Transverse colon (tissue), 4 donors: ENCODE measurements around the gene RRAGD. TPM values are rescaled to one million over a fixed set of nuclear protein-coding genes. Genes with fewer than 3 reads are reported as not detected.

Experiments
- DNase-seq: peaks from one replicate; pipeline ENCODE4 v3.0.0-alpha.2; 2019
- H3K27ac ChIP-seq, 4 donors: fragments of 200-600 bp; sonication (generic); 2 replicates each; pipeline ENCODE4 v1.5.1; 2016 to 2018; ENCODE audit warnings: inconsistent platforms in 4 of 4
- H3K27me3 ChIP-seq: fragments of 200-600 bp; sonication (generic); 2 replicates; pipeline ENCODE4 v1.5.1; 2017; ENCODE audit warnings: inconsistent platforms
- H3K36me3 ChIP-seq, 4 donors: fragments of 200-600 bp; sonication (generic); 2 replicates each; pipeline ENCODE4 v1.5.1; 2017 to 2019; ENCODE audit warnings: inconsistent platforms in 4 of 4
- H3K4me1 ChIP-seq, 4 donors: fragments of 200-600 bp; sonication (generic); 2 replicates each; pipeline ENCODE4 v1.5.1; 2017 to 2020; ENCODE audit warnings: inconsistent platforms in 4 of 4
- H3K4me3 ChIP-seq, 4 donors: fragments of 200-600 bp; sonication (generic); 1 replicate in 1 of 4; 2 replicates in 3 of 4; pipeline versions ENCODE4 v1.5.1 to v1.6.1; 2017 to 2019; ENCODE audit warnings: inconsistent platforms in 4 of 4
- H3K9me3 ChIP-seq, 2 donors: fragments of 200-600 bp; sonication (generic); 2 replicates each; pipeline ENCODE4 v1.5.1; 2017 to 2019; ENCODE audit warnings: inconsistent platforms in 2 of 2
- EP300 ChIP-seq: sonication (generic); formaldehyde crosslinking; IDR thresholded peaks from one replicate; pipeline ENCODE4 v1.6.1; 2017; ENCODE audit warnings: antibody characterized with exemption, low read depth
- POLR2A ChIP-seq: fragments of 450-650 bp; IDR thresholded peaks from one replicate; pipeline ENCODE4 v1.6.1; 2016; ENCODE audit warnings: antibody characterized with exemption, mild to moderate bottlenecking, moderate library complexity
- POLR2AphosphoS5 ChIP-seq, 3 donors: sonication (generic); formaldehyde crosslinking; IDR thresholded peaks; one replicate each; pipeline ENCODE4 v1.6.1; 2016; ENCODE audit warnings: antibody characterized with exemption in 3 of 3
- WGBS, 2 donors: methylation state at CpG; one replicate each; pipeline ENCODE4 v1.1.5; 2018; ENCODE audit warnings: low coverage in 1 of 2; 5-methylcytosine and 5-hydroxymethylcytosine counted together
- in situ Hi-C, 4 donors: fragments of 200-750 bp; cut with MboI; loops; one replicate each; pipeline versions ENCODE4 v1.15.0 to v1.15.1; 2017; ENCODE audit warnings: low sequenced_read_pairs in 3 of 4, low pct_ligation_motif_present in 1 of 4, low pct_unique_long_range_greater_than_20kb in 1 of 4
- intact Hi-C: fragments of 100-400 bp; cut with DNase I; formaldehyde crosslinking; loops from one replicate; pipeline ENCODE4 v1.15.1; 2023; ENCODE audit warnings: low total_unique reads
- total RNA-seq, 4 donors: library from RNA; depleted of rRNA; stranded (reverse); fragments of >200 nt; gene quantifications; one replicate each; pipeline ENCODE4 v1.1.0, GENCODE V29; 2016
- TF ChIP-seq, protein P1 (sequence below), 5 experiments: fragments of 200-600 bp in 3 of 5; fragments of 450-650 bp in 2 of 5; sonication (generic) in 3 of 5; IDR thresholded peaks; 1 replicate in 2 of 5; 2 replicates in 3 of 5; pipeline ENCODE4 v1.5.1; 2016 to 2017; ENCODE audit warnings: antibody characterized with exemption in 5 of 5, inconsistent platforms in 3 of 5, mild to moderate bottlenecking in 2 of 5, moderate library complexity in 1 of 5

RRAGD gene
- total RNA-seq, 4 donors from 2014 or later: 0.80 to 7.0 (median 2.2) TPM

DNA sequence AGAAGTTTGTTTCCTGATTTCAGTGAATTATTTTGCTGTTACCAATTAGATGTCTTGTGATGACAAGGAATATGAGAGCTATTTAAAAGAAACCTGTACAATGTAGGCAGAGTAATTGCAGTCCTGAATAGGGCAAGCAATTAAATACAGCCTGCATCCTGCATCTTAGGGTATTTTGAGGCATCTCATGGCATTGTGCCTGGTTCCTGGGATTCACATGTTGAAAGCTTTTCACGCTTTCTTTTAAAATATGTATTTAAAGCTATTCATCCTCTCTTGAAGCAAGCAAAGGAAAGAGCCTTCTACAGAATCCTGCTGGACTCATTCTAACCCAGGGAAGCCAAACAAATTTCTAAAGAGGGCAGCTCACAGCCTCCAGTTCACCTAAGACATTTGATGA lies 4.7 kb upstream of the RRAGD start:
- in situ Hi-C loops: no loop called here
- H3K9me3 ChIP-seq: no peaks in the 10 kb centered on the region
- no peak overlapping the region for H3K27ac ChIP-seq
- H3K4me3 ChIP-seq: no peak overlapping the region
- DNase-seq: no peak
- H3K4me1 ChIP-seq: peaks cover 8 to 13% (median 10%) of the 10 kb centered on the region in 4 donors
- H3K36me3 ChIP-seq: no peaks in the 10 kb centered on the region
- 71 to 96% methylated on average over 1 of the region's 1 CpG for WGBS, 2 donors
- TF ChIP-seq EP300 (no peak), POLR2A (no peak), POLR2AphosphoS5 (IDR thresholded peaks at IDR 0.05) (no peak)
- TF ChIP-seq, protein P1, sequence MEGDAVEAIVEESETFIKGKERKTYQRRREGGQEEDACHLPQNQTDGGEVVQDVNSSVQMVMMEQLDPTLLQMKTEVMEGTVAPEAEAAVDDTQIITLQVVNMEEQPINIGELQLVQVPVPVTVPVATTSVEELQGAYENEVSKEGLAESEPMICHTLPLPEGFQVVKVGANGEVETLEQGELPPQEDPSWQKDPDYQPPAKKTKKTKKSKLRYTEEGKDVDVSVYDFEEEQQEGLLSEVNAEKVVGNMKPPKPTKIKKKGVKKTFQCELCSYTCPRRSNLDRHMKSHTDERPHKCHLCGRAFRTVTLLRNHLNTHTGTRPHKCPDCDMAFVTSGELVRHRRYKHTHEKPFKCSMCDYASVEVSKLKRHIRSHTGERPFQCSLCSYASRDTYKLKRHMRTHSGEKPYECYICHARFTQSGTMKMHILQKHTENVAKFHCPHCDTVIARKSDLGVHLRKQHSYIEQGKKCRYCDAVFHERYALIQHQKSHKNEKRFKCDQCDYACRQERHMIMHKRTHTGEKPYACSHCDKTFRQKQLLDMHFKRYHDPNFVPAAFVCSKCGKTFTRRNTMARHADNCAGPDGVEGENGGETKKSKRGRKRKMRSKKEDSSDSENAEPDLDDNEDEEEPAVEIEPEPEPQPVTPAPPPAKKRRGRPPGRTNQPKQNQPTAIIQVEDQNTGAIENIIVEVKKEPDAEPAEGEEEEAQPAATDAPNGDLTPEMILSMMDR (IDR thresholded peaks at IDR 0.05): no peak
- intact Hi-C loops: no loop called here
- H3K27me3 ChIP-seq: peaks cover 30% of the 10 kb centered on the region

DNA sequence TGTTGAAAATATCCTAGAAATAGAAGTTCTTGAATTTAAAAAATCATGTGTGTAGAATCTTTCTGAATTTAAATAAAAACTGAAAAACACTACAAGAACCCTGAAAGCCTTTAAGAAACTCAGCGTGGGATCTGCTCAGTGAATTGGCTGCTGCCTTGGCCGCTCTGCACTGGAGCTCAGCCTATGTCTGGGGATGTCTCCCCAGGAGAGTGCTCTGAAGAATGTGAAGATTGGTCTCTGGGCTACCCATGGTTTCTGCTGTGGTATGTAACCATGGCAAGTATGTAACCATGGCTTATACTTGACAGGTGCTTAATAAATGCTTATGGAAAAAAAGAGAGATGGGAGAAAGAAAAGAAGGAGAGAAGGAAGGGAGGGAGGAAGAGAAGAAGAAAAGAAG lies 3.1 kb upstream of the RRAGD start:
- no peaks in the 10 kb centered on the region for H3K9me3 ChIP-seq
- no peak for DNase-seq
- H3K27me3 ChIP-seq: peaks cover 47% of the 10 kb centered on the region
- H3K27ac ChIP-seq: no peak overlapping the region
- H3K36me3 ChIP-seq: no peaks in the 10 kb centered on the region
- no peak overlapping the region for H3K4me3 ChIP-seq
- intact Hi-C loops: no loop called here
- in situ Hi-C loops: no loop called here
- peaks cover 8 to 25% (median 18%) of the 10 kb centered on the region in 4 donors for H3K4me1 ChIP-seq
- 96 to 100% methylated on average over 2 of the region's 2 CpGs for WGBS, 2 donors
- TF ChIP-seq POLR2A (no peak), EP300 (no peak), POLR2AphosphoS5 (IDR thresholded peaks at IDR 0.05) (no peak)
- TF ChIP-seq, protein P1 (IDR thresholded peaks at IDR 0.05): no peak

DNA sequence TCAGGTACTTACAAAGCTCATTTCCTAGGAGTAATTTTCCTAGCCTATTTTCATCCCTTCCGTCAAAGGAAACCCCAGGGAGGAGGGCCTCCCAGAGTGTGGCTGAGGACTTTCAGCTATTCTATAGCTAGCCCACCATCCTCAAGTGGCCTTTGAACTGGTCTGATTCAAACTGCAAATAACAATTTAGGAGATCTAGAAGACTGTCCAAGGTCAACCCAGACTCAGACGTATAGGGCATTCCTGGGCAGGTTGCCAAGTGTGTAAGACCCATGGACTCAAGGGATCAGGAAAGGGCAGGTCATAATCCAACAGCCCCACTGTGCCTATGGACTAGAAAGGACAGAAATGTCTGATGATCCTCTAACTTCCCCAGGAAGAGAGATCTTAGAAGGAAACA lies 2.1 kb upstream of the RRAGD start:
- no peak for TF ChIP-seq EP300
- no peak for TF ChIP-seq POLR2AphosphoS5 (IDR thresholded peaks at IDR 0.05)
- TF ChIP-seq POLR2A: no peak
- TF ChIP-seq, protein P1 (IDR thresholded peaks at IDR 0.05): no peak
- no peak overlapping the region for H3K27ac ChIP-seq
- H3K9me3 ChIP-seq: no peaks in the 10 kb centered on the region
- peaks cover 52% of the 10 kb centered on the region for H3K27me3 ChIP-seq
- H3K4me3 ChIP-seq: no peak overlapping the region
- WGBS, 2 donors: 0 to 4% methylated on average over 1 to 2 of the region's 2 CpGs
- no peak for DNase-seq
- intact Hi-C loops: no loop called here
- H3K4me1 ChIP-seq: peaks cover 8 to 25% (median 18%) of the 10 kb centered on the region in 4 donors
- in situ Hi-C loops: no loop called here
- no peaks in the 10 kb centered on the region for H3K36me3 ChIP-seq

DNA sequence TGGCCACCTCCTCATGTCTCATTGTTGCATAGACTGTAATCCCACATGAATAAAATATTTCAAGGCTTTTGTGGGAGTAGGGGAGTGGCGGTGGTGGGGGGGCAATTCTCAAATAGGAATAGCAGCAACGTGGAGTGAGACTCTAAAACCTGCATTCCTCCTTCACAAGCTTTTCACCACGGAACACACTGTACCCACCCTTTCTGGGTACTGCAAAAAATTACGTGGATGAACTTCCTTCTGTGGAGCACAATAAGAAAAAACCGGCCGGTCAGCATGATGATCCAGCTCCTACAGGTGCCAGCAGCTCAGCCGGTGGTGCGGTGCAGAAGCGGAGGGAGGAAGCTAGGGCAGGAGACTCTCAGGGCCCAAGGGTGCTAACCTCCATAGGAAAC lies 930 bp upstream of the RRAGD start:
- Histone ChIP-seq H3K4me3 (peak overlapping the region in 3 of 4 donors; percentile 57 to 80 (median 73)), H3K27me3 (peaks cover 52% of the 10 kb centered on the region), H3K27ac (no peak overlapping the region), H3K4me1 (peaks cover 8 to 25% (median 18%) of the 10 kb centered on the region in 4 donors), H3K9me3 (no peaks in the 10 kb centered on the region), H3K36me3 (no peaks in the 10 kb centered on the region)
- intact Hi-C loops (no loop called here), in situ Hi-C loops (no loop called here)
- DNase-seq: peak; percentile 24
- no peak for TF ChIP-seq POLR2A
- TF ChIP-seq, protein P1 (IDR thresholded peaks at IDR 0.05): no peak
- TF ChIP-seq POLR2AphosphoS5 (IDR thresholded peaks at IDR 0.05): no peak
- no peak for TF ChIP-seq EP300
- 18 to 20% methylated on average over 7 to 9 of the region's 9 CpGs for WGBS, 2 donors
